Activated B cell treated with CpG ODN at 0.5 μM for 24 hours (primary cell): ENCODE measurements around the gene LRBA. TPM values are rescaled to one million over a fixed set of nuclear protein-coding genes. Genes with fewer than 3 reads are reported as not detected.

ENCODE experiments used
- ATAC-seq: fragments of 200-7000 bp; cut with Tn5 transposase; one replicate; pipeline ENCODE4 v1.10.0; 2021; ENCODE audit warnings: low read depth, mild to moderate bottlenecking, moderate library complexity
- CTCF ChIA-PET: fragments of 350-600 bp; sonication (Branson Sonifier 250); formaldehyde crosslinking; loops from one replicate; lab custom pipeline; 2021; ENCODE audit warnings: antibody characterized with exemption; lab: Charles Lee
- POLR2A ChIA-PET: fragments of 350-600 bp; sonication (Branson Sonifier 250); formaldehyde crosslinking; loops from one replicate; lab custom pipeline; 2021; ENCODE audit warnings: antibody characterized with exemption; lab: Charles Lee
- DNase-seq: peaks from one replicate; pipeline ENCODE4 v3.0.0; 2022
- H3K27ac Mint-ChIP-seq: one replicate; pipeline ENCODE4 v1.8.0; 2020; ENCODE audit warnings: mixed read lengths
- H3K27me3 Mint-ChIP-seq: one replicate; pipeline ENCODE4 v1.8.0; 2021; ENCODE audit warnings: mixed read lengths
- H3K36me3 Mint-ChIP-seq: one replicate; pipeline ENCODE4 v1.8.0; 2021; ENCODE audit warnings: low read depth, mixed read lengths
- H3K4me1 Mint-ChIP-seq: one replicate; pipeline ENCODE4 v1.8.0; 2021; ENCODE audit warnings: mixed read lengths
- H3K4me3 Mint-ChIP-seq: one replicate; pipeline ENCODE4 v1.8.0; 2020; ENCODE audit warnings: mild to moderate bottlenecking, mixed read lengths
- H3K9me3 Mint-ChIP-seq: one replicate; pipeline ENCODE4 v1.8.0; 2020; ENCODE audit warnings: mixed read lengths
- intact Hi-C: fragments of 100-400 bp; cut with micrococcal nuclease; formaldehyde crosslinking; loops from one replicate; pipeline ENCODE4 v1.15.1; 2024
- total RNA-seq: library from RNA; stranded (reverse); gene quantifications from 2 replicates; pipeline ENCODE4 v1.2.3, GENCODE V29; 2022
- TF ChIP-seq, protein P1 (sequence below): fragments of 200-600 bp; IDR thresholded peaks from one replicate; pipeline ENCODE4 v1.8.0; 2022; ENCODE audit warnings: antibody characterized with exemption, mild to moderate bottlenecking

The LRBA gene
- total RNA-seq, 1 donor from 2014 or later: 66.5 TPM

DNA sequence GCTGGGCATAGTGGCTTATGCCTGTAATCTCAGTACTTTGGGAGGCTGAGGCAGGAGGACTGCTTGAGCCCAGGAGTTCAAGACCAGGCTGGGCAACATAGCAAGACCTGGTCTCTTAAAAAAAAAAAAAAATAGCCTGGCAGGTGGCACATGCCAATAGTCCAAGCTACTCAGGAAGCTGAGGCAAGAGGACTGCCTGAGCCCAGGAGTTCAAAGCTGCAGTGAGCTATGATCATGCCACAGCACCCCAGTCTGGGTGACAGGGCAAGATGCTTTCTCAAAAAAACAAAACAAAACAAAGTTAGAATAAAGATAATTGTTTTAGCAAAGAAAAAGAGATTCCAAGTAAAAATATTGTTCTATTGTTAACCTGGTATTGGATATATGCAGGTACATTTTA is 75.0 kb downstream of the LRBA start:
- Mint-ChIP-seq H3K27me3 (no peaks in the 10 kb centered on the region), H3K9me3 (no peaks in the 10 kb centered on the region), H3K4me3 (no peak overlapping the region), H3K36me3 (peaks cover 4% of the 10 kb centered on the region), H3K27ac (no peak overlapping the region), H3K4me1 (peaks cover 35% of the 10 kb centered on the region)
- ChIA-PET CTCF (no interaction called here), POLR2A (interaction anchor here (0.8 kb wide), 1 partner anchor 160 kb away, joined by 3 read pairs; no protein-coding TSS in a partner anchor)
- DNase-seq (no peak), ATAC-seq (no peak)
- intact Hi-C loops: no loop called here
- TF ChIP-seq, protein P1, sequence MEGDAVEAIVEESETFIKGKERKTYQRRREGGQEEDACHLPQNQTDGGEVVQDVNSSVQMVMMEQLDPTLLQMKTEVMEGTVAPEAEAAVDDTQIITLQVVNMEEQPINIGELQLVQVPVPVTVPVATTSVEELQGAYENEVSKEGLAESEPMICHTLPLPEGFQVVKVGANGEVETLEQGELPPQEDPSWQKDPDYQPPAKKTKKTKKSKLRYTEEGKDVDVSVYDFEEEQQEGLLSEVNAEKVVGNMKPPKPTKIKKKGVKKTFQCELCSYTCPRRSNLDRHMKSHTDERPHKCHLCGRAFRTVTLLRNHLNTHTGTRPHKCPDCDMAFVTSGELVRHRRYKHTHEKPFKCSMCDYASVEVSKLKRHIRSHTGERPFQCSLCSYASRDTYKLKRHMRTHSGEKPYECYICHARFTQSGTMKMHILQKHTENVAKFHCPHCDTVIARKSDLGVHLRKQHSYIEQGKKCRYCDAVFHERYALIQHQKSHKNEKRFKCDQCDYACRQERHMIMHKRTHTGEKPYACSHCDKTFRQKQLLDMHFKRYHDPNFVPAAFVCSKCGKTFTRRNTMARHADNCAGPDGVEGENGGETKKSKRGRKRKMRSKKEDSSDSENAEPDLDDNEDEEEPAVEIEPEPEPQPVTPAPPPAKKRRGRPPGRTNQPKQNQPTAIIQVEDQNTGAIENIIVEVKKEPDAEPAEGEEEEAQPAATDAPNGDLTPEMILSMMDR: no peak

DNA sequence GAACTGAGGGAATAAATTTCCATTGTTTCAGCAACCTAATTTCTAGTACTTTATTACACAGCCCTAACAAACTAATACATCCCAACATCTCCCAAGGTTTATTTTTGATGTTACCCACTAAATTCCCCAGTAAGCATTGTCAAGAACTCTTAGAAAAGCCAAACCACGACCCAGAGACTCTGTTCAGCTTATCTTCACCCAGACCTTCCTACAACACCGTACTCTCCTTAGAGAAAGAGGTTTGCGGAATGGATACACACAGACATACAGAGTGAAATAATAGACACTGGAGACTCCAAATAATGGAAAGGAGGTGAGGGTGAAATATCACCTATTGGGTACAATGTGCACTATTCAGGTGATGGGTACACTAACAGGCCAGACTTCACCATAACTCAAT is 75.6 kb downstream of the LRBA start:
- TF ChIP-seq, protein P1: no peak
- H3K27ac Mint-ChIP-seq: no peak overlapping the region
- intact Hi-C loops: no loop called here
- peaks cover 4% of the 10 kb centered on the region for H3K36me3 Mint-ChIP-seq
- no peaks in the 10 kb centered on the region for H3K9me3 Mint-ChIP-seq
- POLR2A ChIA-PET: no interaction called here
- no peak for DNase-seq
- CTCF ChIA-PET: no interaction called here
- ATAC-seq: no peak
- H3K27me3 Mint-ChIP-seq: no peaks in the 10 kb centered on the region
- no peak overlapping the region for H3K4me3 Mint-ChIP-seq
- H3K4me1 Mint-ChIP-seq: peaks cover 32% of the 10 kb centered on the region

DNA sequence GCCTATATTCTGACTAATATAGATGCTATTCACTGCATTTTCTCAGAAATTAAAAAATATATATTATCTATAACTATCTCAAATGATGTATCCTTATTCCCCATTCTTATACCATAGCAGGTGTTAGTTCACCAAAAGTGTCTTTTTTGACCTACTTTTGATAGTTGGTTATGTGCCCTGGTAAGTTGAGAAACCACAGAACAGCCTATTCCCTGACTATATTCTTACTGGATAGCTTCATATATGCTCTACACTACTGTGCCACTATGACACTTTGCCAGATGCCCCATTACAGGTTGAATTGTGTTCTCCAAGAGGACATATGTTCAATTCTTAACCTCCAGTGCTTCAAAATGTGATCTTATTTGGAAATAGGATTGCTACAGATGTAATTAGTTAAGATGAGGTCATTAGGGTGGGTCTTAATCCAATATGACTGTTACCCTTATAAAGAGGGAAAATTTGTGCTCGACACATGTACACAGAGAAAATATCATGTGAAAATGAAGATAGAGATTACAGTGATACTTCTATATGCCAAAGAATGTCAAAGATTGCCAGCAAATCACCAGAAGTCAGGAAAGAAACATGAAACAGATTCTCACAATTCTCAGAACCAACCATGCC is 76.1 kb downstream of the LRBA start:
- POLR2A ChIA-PET: no interaction called here
- intact Hi-C loops: no loop called here
- ATAC-seq (no peak), DNase-seq (no peak)
- Mint-ChIP-seq H3K4me1 (peaks cover 30% of the 10 kb centered on the region), H3K27ac (no peak overlapping the region), H3K9me3 (no peaks in the 10 kb centered on the region), H3K27me3 (no peaks in the 10 kb centered on the region), H3K36me3 (peaks cover 4% of the 10 kb centered on the region), H3K4me3 (no peak overlapping the region)
- TF ChIP-seq, protein P1: no peak
- CTCF ChIA-PET: no interaction called here

DNA sequence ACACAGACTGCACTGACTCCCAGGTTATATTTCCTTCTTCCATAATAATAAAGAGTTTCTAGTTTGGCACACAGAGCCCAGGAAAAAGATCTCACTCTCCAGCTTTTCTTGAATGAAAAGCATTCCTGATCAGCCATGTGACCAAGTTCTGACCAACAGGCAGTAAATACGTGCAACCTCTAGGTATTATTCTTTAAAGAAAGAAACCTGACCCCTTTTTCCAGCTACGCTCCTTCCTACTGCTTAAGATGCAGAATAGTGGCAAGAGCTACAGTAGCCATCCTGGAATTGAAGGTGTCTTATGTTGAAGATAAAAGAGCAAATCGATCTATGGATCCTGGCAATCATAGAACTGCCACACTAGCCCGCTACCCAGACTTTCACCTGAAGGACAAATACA is 76.7 kb downstream of the LRBA start:
- no peaks in the 10 kb centered on the region for H3K9me3 Mint-ChIP-seq
- ChIA-PET POLR2A (no interaction called here), CTCF (no interaction called here)
- peaks cover under 1% of the 10 kb centered on the region for H3K36me3 Mint-ChIP-seq
- TF ChIP-seq, protein P1: no peak
- ATAC-seq (no peak), DNase-seq (no peak)
- no peak overlapping the region for H3K4me3 Mint-ChIP-seq
- H3K4me1 Mint-ChIP-seq: peaks cover 27% of the 10 kb centered on the region
- H3K27ac Mint-ChIP-seq: no peak overlapping the region
- intact Hi-C loops: no loop called here
- no peaks in the 10 kb centered on the region for H3K27me3 Mint-ChIP-seq

DNA sequence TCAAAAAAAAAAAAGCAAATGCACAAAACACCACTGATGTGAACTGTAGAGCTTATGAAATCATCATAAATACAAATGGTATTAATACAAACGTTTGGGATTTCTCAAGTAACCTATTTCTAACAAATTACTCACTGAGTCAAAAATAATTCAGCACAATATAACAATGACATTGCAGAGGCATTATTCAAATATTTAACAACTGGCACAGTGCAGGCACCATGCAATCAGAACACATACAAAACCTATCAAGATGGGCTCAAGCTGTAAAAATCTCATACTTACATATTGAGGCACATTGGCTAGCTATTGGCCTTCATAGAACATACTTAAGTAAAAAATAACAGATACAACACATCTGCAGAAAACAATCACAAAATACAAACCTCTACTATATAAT is 81.1 kb downstream of the LRBA start:
- peaks cover 3% of the 10 kb centered on the region for H3K36me3 Mint-ChIP-seq
- no peak overlapping the region for H3K27ac Mint-ChIP-seq
- POLR2A ChIA-PET: no interaction called here
- H3K4me3 Mint-ChIP-seq: no peak overlapping the region
- CTCF ChIA-PET: no interaction called here
- peaks cover 14% of the 10 kb centered on the region for H3K4me1 Mint-ChIP-seq
- DNase-seq: no peak
- ATAC-seq: no peak
- no peaks in the 10 kb centered on the region for H3K9me3 Mint-ChIP-seq
- intact Hi-C loops: no loop called here
- no peaks in the 10 kb centered on the region for H3K27me3 Mint-ChIP-seq
- TF ChIP-seq, protein P1: no peak
